ENCODE measurements around the gene ADRM1. TPM values are rescaled to one million over a fixed set of nuclear protein-coding genes. Genes with fewer than 3 reads are reported as not detected.

Gene ADRM1, protein sequence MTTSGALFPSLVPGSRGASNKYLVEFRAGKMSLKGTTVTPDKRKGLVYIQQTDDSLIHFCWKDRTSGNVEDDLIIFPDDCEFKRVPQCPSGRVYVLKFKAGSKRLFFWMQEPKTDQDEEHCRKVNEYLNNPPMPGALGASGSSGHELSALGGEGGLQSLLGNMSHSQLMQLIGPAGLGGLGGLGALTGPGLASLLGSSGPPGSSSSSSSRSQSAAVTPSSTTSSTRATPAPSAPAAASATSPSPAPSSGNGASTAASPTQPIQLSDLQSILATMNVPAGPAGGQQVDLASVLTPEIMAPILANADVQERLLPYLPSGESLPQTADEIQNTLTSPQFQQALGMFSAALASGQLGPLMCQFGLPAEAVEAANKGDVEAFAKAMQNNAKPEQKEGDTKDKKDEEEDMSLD
- total RNA-seq: 83.4 and 101 TPM in 2 replicates

DNA sequence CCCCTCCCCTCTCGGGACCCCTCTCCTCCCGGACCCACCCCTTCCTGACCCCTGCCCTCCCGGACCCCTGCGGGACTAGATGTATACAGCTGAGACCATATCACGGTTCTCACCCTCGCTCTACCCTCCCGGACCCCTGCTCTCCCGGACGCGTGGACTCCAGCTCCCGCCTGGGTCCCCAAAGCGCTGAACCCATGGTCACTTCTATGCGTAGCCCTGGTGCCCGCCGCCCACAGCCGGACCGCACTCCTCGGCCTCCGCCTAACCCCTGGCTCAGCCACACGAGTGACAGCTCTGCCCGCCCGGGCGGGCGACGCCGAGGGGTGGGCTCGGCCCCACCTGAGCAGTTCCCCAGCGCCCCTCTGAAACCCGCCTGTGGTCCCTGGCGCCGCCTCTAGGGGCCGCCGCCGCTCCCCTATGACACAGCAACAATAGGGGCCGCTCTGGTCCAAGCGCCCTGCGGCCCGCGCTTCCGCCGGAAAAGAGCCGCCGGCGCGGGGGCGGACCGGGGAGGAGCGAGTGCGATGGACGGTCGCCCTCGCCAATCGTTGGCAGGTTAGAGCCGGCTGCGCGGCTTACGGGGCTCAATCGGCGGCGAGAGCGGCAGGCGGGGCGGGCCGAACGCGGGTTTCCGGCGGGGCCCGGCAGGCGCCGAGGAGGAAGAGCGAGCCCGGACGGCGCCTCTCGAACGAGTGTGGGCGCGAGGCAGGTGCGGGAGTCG lies at the start of gene ADRM1:
ADRM1 (plus strand) TSS at position 657 of the 721 bp plus-strand sequence. CDS start 572 bp downstream, outside the sequence.

Other genes with a start within 250 kb of the ADRM1 start
- gene TAF4, start 237.1 kb upstream of the ADRM1 start, total RNA-seq: 7.1 and 17.7 TPM in 2 replicates
- 21.9 and 24.3 TPM in 2 replicates for gene LSM14B, start 180.5 kb upstream of the ADRM1 start, total RNA-seq
- gene PSMA7, start 159.6 kb upstream of the ADRM1 start, total RNA-seq: 245 and 254 TPM in 2 replicates
- gene SS18L1, start 159.2 kb upstream of the ADRM1 start, total RNA-seq: 3.6 and 9.2 TPM in 2 replicates
- gene MTG2, start 120.0 kb upstream of the ADRM1 start, total RNA-seq: 15.7 and 18.7 TPM in 2 replicates
- not detected in 2 replicates for gene HRH3, start 82.7 kb upstream of the ADRM1 start, total RNA-seq
- 16.1 and 17.8 TPM in 2 replicates for gene OSBPL2, start 64.5 kb upstream of the ADRM1 start, total RNA-seq
- 40.0 and 48.2 TPM in 2 replicates for gene LAMA5, start 64.3 kb downstream of the ADRM1 start, total RNA-seq
- 1,397 and 2,524 TPM in 2 replicates for gene RPS21, start 84.1 kb downstream of the ADRM1 start, total RNA-seq
- 3.6 TPM in 2 replicates for gene CABLES2, start 104.3 kb downstream of the ADRM1 start, total RNA-seq
- gene RBBP8NL, start 124.5 kb downstream of the ADRM1 start, total RNA-seq: not detected in 2 replicates
- gene GATA5, start 173.0 kb downstream of the ADRM1 start, total RNA-seq: not detected in 2 replicates